Nephron (organoid): ENCODE results near the gene OVCH2.
"Not testable (repeated sequence)": the region's sequence is repeated elsewhere in the genome, so short reads cannot be mapped to it uniquely, and the experiment has no call there.

Experiments
- H3K27ac Mint-ChIP-seq, 3 experiments: 2 replicates each; pipeline ENCODE4 v1.8.0; 2020; ENCODE audit warnings: mixed read lengths in 3 of 3, mild to moderate bottlenecking in 2 of 3, moderate library complexity in 1 of 3
- H3K27me3 Mint-ChIP-seq: 2 replicates; pipeline ENCODE4 v1.8.0; 2021; ENCODE audit warnings: low read depth, mild to moderate bottlenecking, moderate library complexity, mixed read lengths
- H3K36me3 Mint-ChIP-seq: 2 replicates; pipeline ENCODE4 v1.8.0; 2020; ENCODE audit warnings: low read depth, mixed read lengths
- H3K4me1 Mint-ChIP-seq: 2 replicates; pipeline ENCODE4 v1.8.0; 2020; ENCODE audit warnings: mixed read lengths
- H3K4me3 Mint-ChIP-seq, 3 experiments: 2 replicates each; pipeline ENCODE4 v1.8.0; 2020; ENCODE audit warnings: mild to moderate bottlenecking in 3 of 3, mixed read lengths in 3 of 3, moderate library complexity in 2 of 3
- H3K9me3 Mint-ChIP-seq: 2 replicates; pipeline ENCODE4 v1.8.0; 2020; ENCODE audit warnings: mixed read lengths
- TF ChIP-seq, protein P1 (sequence below), 3 experiments: fragments of 200-600 bp; sonication (generic); IDR thresholded peaks; one replicate each; pipeline ENCODE4 v1.5.0; 2021; ENCODE audit warnings: antibody characterized with exemption in 3 of 3; ENCODE audit not compliant: unreplicated experiment in 3 of 3

The OVCH2 gene

DNA sequence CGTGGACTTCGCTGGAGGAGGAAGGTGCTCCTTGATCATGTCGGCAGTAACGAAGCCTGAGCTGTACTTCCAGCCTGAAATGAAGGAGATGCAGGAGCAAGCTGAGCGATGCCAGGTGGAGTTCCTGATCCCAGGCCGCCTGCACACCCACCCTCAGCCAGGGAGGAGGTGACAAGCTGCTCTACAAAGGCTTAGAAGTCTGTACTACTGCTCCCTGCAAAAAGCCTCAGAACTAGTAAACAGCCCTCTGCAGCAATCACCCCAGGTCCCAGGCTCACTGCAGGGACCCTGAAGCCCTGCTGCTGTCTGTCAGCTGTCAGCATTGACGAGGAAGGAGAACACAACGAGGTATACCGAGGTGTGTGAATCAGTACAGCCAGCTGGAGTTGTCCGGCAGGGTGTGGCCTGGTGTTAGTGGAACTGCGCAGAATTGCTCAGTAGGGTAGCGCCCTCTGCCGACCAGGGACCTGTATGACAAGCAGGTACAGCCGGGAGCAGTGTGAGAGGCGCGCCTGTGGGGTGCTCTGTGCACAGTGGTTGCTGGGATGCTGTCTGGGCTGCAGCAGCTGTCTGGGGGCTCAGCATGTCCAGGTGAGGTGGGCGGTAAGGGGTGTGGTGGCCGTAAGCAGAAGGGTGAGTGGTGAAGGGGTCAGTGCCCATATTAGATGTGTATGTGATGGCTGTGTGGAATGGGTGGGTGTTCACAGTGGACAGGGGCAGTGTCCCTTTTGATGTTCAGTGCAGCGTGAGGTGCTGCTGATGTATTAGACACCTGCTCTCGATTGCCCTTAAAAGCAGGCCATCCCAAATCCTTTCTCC, 40.6 kb downstream of the OVCH2 start:
- no peak overlapping the region for H3K4me3 Mint-ChIP-seq

GRCh38 chr11:7664867-7665266, 41.4 kb downstream of the OVCH2 start:
- Mint-ChIP-seq H3K4me1 (peaks cover 36% of the 10 kb centered on the region), H3K4me3 (no peak overlapping the region), H3K27me3 (no peaks in the 10 kb centered on the region), H3K36me3 (peaks cover 47% of the 10 kb centered on the region), H3K9me3 (peaks cover 3% of the 10 kb centered on the region), H3K27ac (no peak overlapping the region)
- TF ChIP-seq, protein P1, sequence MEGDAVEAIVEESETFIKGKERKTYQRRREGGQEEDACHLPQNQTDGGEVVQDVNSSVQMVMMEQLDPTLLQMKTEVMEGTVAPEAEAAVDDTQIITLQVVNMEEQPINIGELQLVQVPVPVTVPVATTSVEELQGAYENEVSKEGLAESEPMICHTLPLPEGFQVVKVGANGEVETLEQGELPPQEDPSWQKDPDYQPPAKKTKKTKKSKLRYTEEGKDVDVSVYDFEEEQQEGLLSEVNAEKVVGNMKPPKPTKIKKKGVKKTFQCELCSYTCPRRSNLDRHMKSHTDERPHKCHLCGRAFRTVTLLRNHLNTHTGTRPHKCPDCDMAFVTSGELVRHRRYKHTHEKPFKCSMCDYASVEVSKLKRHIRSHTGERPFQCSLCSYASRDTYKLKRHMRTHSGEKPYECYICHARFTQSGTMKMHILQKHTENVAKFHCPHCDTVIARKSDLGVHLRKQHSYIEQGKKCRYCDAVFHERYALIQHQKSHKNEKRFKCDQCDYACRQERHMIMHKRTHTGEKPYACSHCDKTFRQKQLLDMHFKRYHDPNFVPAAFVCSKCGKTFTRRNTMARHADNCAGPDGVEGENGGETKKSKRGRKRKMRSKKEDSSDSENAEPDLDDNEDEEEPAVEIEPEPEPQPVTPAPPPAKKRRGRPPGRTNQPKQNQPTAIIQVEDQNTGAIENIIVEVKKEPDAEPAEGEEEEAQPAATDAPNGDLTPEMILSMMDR (IDR thresholded peaks at IDR 0.05; ENCODE audit: unreplicated experiment in 3 of 3): no peak

More for the DNA sequence above, 40.6 kb downstream of the OVCH2 start:
- TF ChIP-seq, protein P1 (IDR thresholded peaks at IDR 0.05; ENCODE audit: unreplicated experiment in 3 of 3): peak; percentile 73 to 81 (median 75)
- Mint-ChIP-seq H3K4me1 (peaks cover 36% of the 10 kb centered on the region), H3K36me3 (peaks cover 46% of the 10 kb centered on the region), H3K27ac (peak overlapping the region; percentile 54 to 81 (median 76)), H3K9me3 (peaks cover 3% of the 10 kb centered on the region), H3K27me3 (no peaks in the 10 kb centered on the region)

- Mint-ChIP-seq H3K4me1 (peaks cover 27% of the 10 kb centered on the region), H3K36me3 (peaks cover 43% of the 10 kb centered on the region)
- not testable (repeated sequence) for H3K4me3 Mint-ChIP-seq, H3K27ac Mint-ChIP-seq, H3K27me3 Mint-ChIP-seq, H3K9me3 Mint-ChIP-seq
These were observed 42.7 kb downstream of the OVCH2 start for GRCh38 chr11:7663531-7663930.

GRCh38 chr11:7657306-7658025, 48.8 kb downstream of the OVCH2 start:
- Mint-ChIP-seq H3K4me1 (no peaks in the 10 kb centered on the region), H3K36me3 (peaks cover 45% of the 10 kb centered on the region), H3K9me3 (no peaks in the 10 kb centered on the region), H3K27me3 (no peaks in the 10 kb centered on the region), H3K27ac (peak overlapping the region in 1 of 3 experiments; percentile 23), H3K4me3 (no peak overlapping the region)
- TF ChIP-seq, protein P1 (IDR thresholded peaks at IDR 0.05; ENCODE audit: unreplicated experiment in 3 of 3): peak; percentile 41 to 55 (median 52)

DNA sequence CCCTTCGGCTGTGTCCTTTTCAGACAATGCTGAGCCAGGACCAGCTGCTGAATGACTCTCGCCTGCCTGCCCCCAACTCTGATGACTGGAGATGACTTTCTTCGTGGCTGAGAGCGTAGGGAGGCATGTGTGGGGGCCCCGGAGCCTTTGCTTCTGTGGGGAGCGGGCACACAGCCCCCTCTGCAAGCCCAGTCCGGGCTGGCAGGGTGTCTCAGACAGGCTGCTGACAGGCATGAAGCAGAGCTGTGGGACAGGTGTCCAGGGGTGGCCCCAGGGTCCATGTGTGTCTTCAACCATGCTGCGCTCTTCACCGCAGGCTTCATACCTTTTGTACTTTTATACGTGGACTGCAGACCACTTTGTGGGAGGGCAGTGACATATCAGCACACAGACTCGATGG, 49.6 kb downstream of the OVCH2 start:
- Mint-ChIP-seq H3K4me3 (no peak overlapping the region), H3K36me3 (peaks cover 51% of the 10 kb centered on the region), H3K27me3 (no peaks in the 10 kb centered on the region), H3K27ac (no peak overlapping the region), H3K4me1 (no peaks in the 10 kb centered on the region), H3K9me3 (no peaks in the 10 kb centered on the region)
- TF ChIP-seq, protein P1 (IDR thresholded peaks at IDR 0.05; ENCODE audit: unreplicated experiment in 3 of 3): no peak
